Adrenal gland (tissue), 12 donors: ENCODE measurements around the gene FGF14. TPM values are rescaled to one million over a fixed set of nuclear protein-coding genes. Genes with fewer than 3 reads are reported as not detected.

Experiments used
- DNase-seq, 7 donors: peaks; one replicate each; pipeline ENCODE4 v3.0.0-alpha.2; 2019 to 2020
- H3K27ac ChIP-seq, 5 donors: fragments of 200-600 bp; sonication (generic) in 4 of 5; 1 replicate in 3 of 5; 2 replicates in 2 of 5; pipeline versions ENCODE4 v1.5.1 to v1.8.0; 2016 to 2020; ENCODE audit warnings: mild to moderate bottlenecking in 1 of 5
- H3K27me3 ChIP-seq: fragments of 200-600 bp; 2 replicates; pipeline ENCODE4 v1.8.0; 2021
- H3K36me3 ChIP-seq, 2 donors: fragments of 200-600 bp; replicated peaks in 1 of 2; 1 replicate in 1 of 2; 2 replicates in 1 of 2; pipeline versions ENCODE4 v1.5.1 to v1.8.0; 2018 to 2022
- H3K4me1 ChIP-seq, 2 donors: fragments of 200-600 bp; replicated peaks in 1 of 2; 1 replicate in 1 of 2; 2 replicates in 1 of 2; pipeline versions ENCODE4 v1.5.1 to v1.8.0; 2018 to 2021
- H3K4me3 ChIP-seq, 4 donors: fragments of 200-600 bp; sonication (generic) in 3 of 4; one replicate each; pipeline ENCODE4 v1.5.1; 2016 to 2018
- H3K9me3 ChIP-seq, 3 donors: fragments of 200-600 bp; sonication (generic) in 1 of 3; replicated peaks in 1 of 3; 1 replicate in 2 of 3; 2 replicates in 1 of 3; pipeline versions ENCODE4 v1.5.1 to v1.8.0; 2016 to 2021
- POLR2A ChIP-seq, 2 donors: fragments of 450-650 bp; IDR thresholded peaks; one replicate each; pipeline ENCODE4 v1.6.1; 2017; ENCODE audit warnings: antibody characterized with exemption in 2 of 2, mild to moderate bottlenecking in 2 of 2, moderate library complexity in 1 of 2
- WGBS, 4 donors: extraction: QIAGEN DNeasy Blood & Tissue Kit in 2 of 4; methylation state at CpG; one replicate each; pipeline versions ENCODE4 v1.1.5 to v1.1.7; 2013 to 2017; 5-methylcytosine and 5-hydroxymethylcytosine counted together
- intact Hi-C, 2 donors: fragments of 100-400 bp; cut with DNase I; formaldehyde crosslinking; loops; one replicate each; pipeline versions ENCODE4 v1.14.1 to v1.15.0; 2022 to 2023
- polyA plus RNA-seq, 3 donors: library from polyadenylated mRNA; stranded (reverse); fragments of 200-250 nt in 2 of 3; fragments of 350-450 nt in 1 of 3; fragmentation: Illumina TruSeq in 1 of 3; extraction: RNeasy Lipid Tissue Mini Kit (QIAGEN cat#74804) in 1 of 3; gene quantifications; one replicate each; pipeline ENCODE4 v1.2.3, GENCODE V29; 2013 to 2014
- total RNA-seq, 9 donors: library from RNA; depleted of rRNA in 4 of 9; stranded (reverse); fragments of >200 nt in 4 of 9; fragments of 120-200 nt in 1 of 9; fragmentation: NEBNext Ultra II Directional in 1 of 9; extraction: Animal tissue kit (Norgen Biotek cat#: 25700) in 1 of 9; gene quantifications; one replicate each; pipeline versions ENCODE4 v1.1.0 to v1.2.4, GENCODE V29; 2013 to 2023
- TF ChIP-seq, protein P1 (sequence below), 6 experiments: fragments of 450-650 bp in 4 of 6; fragments of 200-600 bp in 2 of 6; sonication (generic) in 1 of 6; IDR thresholded peaks; 1 replicate in 5 of 6; 2 replicates in 1 of 6; pipeline versions ENCODE4 v1.5.1 to v1.8.0; 2016 to 2021; ENCODE audit warnings: antibody characterized with exemption in 6 of 6, mild to moderate bottlenecking in 2 of 6, moderate library complexity in 1 of 6
- donor health status: healthy with polysubstance abuse.
- donor health status: Bipolar disorder and iron deficiency.
- donor health status: DM: yes; HTN: yes; CAD: no.
- donor health status: DM: no; HTN: no; CAD: no.
- donor health status: DM: no; HTN: no; CAD: no.
- donor health status: DM: yes; HTN: yes; CAD: no.

Gene FGF14
- total and polyA plus RNA-seq, 12 donors, result 0.32 to 9.3 (median 2.8) TPM; not detected in 2

DNA sequence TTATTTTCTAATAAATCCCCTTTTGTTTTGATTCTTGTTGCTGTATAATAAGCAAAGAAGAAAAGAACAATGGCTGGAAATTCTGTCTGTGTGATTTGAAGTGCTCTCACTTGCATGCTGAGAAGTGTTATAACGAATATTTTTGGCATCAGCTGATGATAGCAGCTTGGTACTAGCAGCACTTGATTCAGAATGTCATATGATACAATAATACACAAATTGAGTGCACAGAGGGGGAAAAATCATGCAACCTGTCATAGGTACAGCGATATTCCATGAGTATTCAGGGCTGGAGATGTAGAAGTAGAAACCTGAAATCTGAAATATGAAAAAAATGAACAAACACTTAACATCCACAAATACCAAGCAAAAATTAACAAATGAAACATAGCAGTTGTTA, 108.1 kb downstream of the FGF14 start:
- no peaks in the 10 kb centered on the region for H3K9me3 ChIP-seq
- intact Hi-C loops, result no loop called here
- H3K27me3 ChIP-seq, result no peaks in the 10 kb centered on the region
- WGBS, 4 donors, result 60 to 69% (median 63%) methylated on average over 2 of the region's 2 CpGs
- H3K27ac ChIP-seq, result no peak overlapping the region
- no peaks in the 10 kb centered on the region for H3K4me1 ChIP-seq
- no peak overlapping the region for H3K4me3 ChIP-seq
- no peaks in the 10 kb centered on the region for H3K36me3 ChIP-seq
- no peak for DNase-seq
- TF ChIP-seq POLR2A (IDR thresholded peaks at IDR 0.05), result no peak
- TF ChIP-seq, protein P1, sequence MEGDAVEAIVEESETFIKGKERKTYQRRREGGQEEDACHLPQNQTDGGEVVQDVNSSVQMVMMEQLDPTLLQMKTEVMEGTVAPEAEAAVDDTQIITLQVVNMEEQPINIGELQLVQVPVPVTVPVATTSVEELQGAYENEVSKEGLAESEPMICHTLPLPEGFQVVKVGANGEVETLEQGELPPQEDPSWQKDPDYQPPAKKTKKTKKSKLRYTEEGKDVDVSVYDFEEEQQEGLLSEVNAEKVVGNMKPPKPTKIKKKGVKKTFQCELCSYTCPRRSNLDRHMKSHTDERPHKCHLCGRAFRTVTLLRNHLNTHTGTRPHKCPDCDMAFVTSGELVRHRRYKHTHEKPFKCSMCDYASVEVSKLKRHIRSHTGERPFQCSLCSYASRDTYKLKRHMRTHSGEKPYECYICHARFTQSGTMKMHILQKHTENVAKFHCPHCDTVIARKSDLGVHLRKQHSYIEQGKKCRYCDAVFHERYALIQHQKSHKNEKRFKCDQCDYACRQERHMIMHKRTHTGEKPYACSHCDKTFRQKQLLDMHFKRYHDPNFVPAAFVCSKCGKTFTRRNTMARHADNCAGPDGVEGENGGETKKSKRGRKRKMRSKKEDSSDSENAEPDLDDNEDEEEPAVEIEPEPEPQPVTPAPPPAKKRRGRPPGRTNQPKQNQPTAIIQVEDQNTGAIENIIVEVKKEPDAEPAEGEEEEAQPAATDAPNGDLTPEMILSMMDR (IDR thresholded peaks at IDR 0.05), result no peak

DNA sequence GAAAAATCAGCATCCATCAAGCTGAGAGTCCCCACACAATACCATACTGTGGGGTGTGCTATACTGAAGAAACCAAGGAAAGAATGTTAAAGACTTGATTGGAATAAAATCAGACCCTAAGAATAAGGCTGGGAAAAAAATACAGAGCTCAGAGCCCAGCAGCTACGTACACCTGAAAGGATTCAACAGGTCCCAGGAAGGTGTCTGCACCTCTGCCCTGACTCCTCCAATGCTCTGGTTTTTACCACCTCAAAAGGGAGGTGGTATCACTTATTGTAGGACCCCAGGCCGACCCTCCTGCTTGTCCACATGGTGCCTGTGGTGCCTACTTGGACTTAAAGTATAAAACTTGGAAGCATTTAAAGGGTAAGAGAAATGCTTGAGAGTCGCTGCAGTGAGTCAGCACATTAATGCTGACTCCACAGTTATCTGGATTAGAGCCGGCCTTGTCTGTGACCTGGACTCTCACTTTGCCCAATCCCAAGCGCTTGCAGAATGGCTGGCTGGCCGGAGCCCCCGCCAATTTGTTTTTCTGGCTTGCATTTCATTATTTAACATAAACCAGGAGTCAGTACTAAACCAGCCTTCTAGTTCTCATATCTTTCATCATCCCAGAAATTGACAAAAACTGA, 110.1 kb downstream of the FGF14 start:
- intact Hi-C loops, result no loop called here
- TF ChIP-seq, protein P1 (IDR thresholded peaks at IDR 0.05), result no peak
- TF ChIP-seq POLR2A (IDR thresholded peaks at IDR 0.05), result no peak
- whole genome bisulfite sequencing, 4 donors, result 49 to 60% (median 55%) methylated on average over 7 of the region's 7 CpGs
- no peak overlapping the region for H3K4me3 ChIP-seq
- no peak for DNase-seq
- no peaks in the 10 kb centered on the region for H3K27me3 ChIP-seq
- no peaks in the 10 kb centered on the region for H3K36me3 ChIP-seq
- H3K4me1 ChIP-seq, result no peaks in the 10 kb centered on the region
- no peaks in the 10 kb centered on the region for H3K9me3 ChIP-seq
- H3K27ac ChIP-seq, result no peak overlapping the region

GRCh38 chr13:102289606-102290005, 112.2 kb downstream of the FGF14 start:
- no peak for DNase-seq
- intact Hi-C loops, result no loop called here
- no peak overlapping the region for H3K4me3 ChIP-seq
- H3K27me3 ChIP-seq, result no peaks in the 10 kb centered on the region
- TF ChIP-seq POLR2A (IDR thresholded peaks at IDR 0.05), result no peak
- TF ChIP-seq, protein P1 (IDR thresholded peaks at IDR 0.05), result no peak
- no peaks in the 10 kb centered on the region for H3K9me3 ChIP-seq
- no peaks in the 10 kb centered on the region for H3K36me3 ChIP-seq
- H3K27ac ChIP-seq, result no peak overlapping the region
- 63 to 71% (median 66%) methylated on average over 4 of the region's 4 CpGs for WGBS, 4 donors
- H3K4me1 ChIP-seq, result no peaks in the 10 kb centered on the region

GRCh38 chr13:102286326-102286725, 115.5 kb downstream of the FGF14 start:
- no peaks in the 10 kb centered on the region for H3K9me3 ChIP-seq
- WGBS, 4 donors, result 47 to 83% (median 74%) methylated on average over 1 of the region's 1 CpG
- no peaks in the 10 kb centered on the region for H3K36me3 ChIP-seq
- no peaks in the 10 kb centered on the region for H3K4me1 ChIP-seq
- no peak overlapping the region for H3K27ac ChIP-seq
- intact Hi-C loops, result no loop called here
- no peak for DNase-seq
- H3K27me3 ChIP-seq, result no peaks in the 10 kb centered on the region
- no peak for TF ChIP-seq POLR2A (IDR thresholded peaks at IDR 0.05)
- TF ChIP-seq, protein P1 (IDR thresholded peaks at IDR 0.05), result no peak
- no peak overlapping the region for H3K4me3 ChIP-seq
